H1 (cell line): ENCODE results near the gene ZBTB38. TPM values are rescaled to one million over a fixed set of nuclear protein-coding genes. Genes with fewer than 3 reads are reported as not detected.

Experiments used
- BCL11A ChIP-seq, 2 experiments: IDR thresholded peaks; one replicate each; pipeline ENCODE4 v1.6.1; 2011; ENCODE audit warnings: low read depth in 2 of 2, low read length in 2 of 2, mild to moderate bottlenecking in 2 of 2
- CBX8 ChIP-seq: fragments of 300-800, 300-1000 bp; sonication (generic); IDR thresholded peaks from 2 replicates; pipeline ENCODE4 v1.7.1; 2016; ENCODE audit warnings: low read depth, low read length, borderline replicate concordance
- polyA plus RNA-seq, 7 experiments: library from polyadenylated mRNA; depleted of rRNA in 3 of 7; stranded (reverse) in 5 of 7; unstranded in 2 of 7; fragments of >200 nt in 5 of 7; fragments of 200-250 nt in 2 of 7; gene quantifications; 1 replicate in 5 of 7; 2 replicates in 1 of 7; 4 replicates in 1 of 7; pipeline versions ENCODE4 v1.2.1 to v1.2.3, GENCODE V29; 2011 to 2013; ENCODE audit warnings: missing spikeins in 2 of 7, mixed read lengths in 2 of 7
- total RNA-seq: library from RNA; stranded (reverse); fragmentation: NEBNext Ultra II Directional; extraction: Animal tissue kit (Norgen Biotek cat#: 25700); gene quantifications from 2 replicates; pipeline ENCODE4 v1.2.1, GENCODE V29; 2021

ZBTB38 gene
- total and polyA plus RNA-seq, 2 of the 8 experiments (the other 6 are each of a cell fraction or from before 2014, with no cell fraction given), result 4.4 to 10.5 TPM

- TF ChIP-seq BCL11A (IDR thresholded peaks at IDR 0.05; ENCODE audit: low read depth in 2 of 2, low read length in 2 of 2) (no peak), CBX8 (no peak)
Observed at GRCh38 chr3:141413801-141414689, 45.7 kb downstream of the ZBTB38 start (continued).
